GM19324 (cell line): ENCODE data around the gene MDFI.

ENCODE experiments used
- ATAC-seq: cut with Tn5 transposase; IDR thresholded peaks from one replicate; pipeline ENCODE4 v1.9.1; 2021; ENCODE audit warnings: mild to moderate bottlenecking, moderate library complexity; ENCODE audit not compliant: unreplicated experiment, low FRiP score

MDFI gene

DNA sequence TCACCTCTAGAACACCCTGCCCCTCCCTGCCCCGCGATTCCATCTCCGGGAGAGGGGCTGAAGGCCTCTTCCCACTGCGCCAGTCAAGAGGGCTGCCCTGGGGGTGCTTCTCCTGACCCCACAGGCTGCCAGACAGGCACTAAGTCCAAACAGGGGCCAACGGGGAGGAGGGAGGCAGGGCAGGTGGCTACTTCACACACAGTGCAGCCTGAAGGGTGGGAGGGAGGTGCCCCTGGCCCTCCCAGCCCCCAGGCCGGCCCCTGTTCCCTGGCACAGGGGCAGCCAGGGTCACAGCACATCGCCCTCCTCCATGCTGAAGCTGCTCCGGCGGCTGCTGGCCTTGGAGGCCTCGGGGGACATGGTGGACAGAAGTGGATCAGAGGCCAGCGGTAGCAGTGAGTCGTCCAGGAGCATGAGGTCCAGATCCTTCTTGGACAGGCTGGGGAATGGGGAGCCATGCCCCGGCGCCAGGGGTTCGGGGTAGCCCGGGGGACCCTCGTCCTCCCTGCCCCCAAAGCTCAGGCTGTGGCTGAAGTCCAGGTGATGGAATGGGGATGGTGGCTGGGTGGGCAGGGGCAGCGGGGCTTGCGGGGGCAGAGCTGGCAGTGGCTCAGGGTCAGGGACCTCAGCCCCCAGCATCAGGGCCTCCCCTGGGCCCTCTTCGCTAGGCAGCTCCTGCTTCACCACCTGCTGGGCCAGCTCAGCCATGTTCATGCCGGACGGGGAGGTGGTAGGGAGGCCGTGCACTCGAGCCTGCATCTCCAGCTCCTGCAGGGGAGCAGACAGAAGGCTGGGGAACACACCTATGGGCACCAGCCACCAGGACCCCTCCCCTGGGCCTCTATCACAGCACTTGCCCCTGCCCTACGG is 46.3 kb downstream of the MDFI start:
- no peak for ATAC-seq

DNA sequence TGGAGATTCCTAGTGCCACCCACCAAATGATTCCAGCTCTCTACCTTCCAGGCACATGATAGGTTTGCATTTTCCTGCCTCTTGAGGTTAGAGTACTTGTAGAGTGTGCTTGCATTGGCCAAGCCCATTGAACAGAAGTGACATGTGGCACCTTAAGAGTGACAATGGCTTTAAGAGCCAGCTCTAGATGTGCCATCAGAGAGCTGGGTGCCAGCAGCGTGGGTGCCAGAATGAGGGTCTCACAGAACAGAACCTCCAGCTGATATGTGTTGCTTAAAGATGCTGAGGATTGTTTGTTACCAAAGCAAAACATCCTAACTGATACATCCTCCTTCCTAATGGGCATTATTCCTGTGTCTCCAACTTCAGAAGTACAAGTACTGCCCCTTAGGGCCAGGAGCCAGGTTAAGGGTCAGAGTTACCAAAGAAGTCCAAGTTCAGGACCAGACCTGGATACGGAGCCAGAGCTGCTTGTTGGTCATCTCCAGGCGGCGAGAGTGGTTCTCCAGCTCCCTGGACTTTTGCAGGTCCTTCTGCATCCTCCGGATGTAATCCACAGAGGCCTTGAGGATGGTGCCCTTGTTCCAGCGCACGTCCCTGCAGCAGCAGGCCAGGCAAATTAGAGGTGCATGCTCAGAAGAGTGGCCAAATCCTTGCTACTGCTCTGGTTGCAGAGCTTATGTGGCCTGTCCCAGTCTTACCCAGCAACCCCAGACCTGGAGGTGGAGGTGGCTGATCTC is 47.5 kb downstream of the MDFI start:
- no peak for ATAC-seq

DNA sequence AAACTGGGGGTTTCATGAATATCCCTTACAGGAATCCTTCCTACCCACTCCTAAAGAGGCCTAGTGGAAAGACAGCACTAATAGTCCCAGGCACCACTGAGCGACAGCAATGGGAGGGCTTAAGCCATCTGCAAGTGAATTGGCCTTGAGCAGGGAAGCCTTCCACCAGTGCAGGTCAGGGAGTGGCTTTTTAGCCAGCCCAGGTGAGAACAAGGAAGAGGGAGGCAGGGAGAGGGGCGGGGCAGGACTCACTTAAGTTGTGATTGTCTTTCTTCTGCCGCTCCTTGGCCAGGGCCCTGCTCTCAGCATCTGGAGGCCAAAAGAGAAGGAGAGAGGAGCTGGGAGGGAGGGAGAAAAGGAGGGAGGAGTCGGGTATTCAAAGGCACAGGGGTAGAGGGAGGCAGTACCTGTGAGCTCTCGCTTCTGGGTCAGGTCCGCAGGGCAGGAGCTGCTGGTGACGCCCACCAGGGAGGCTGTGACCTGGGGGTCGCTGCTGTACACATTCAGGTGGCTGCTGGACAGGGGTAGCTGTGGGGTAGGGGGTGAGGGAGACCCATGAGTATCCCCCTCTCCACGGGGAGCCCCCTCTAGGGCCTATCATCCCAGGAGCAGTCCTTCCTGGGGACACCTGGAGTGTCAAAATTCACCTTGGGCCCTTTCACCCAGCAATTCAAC is 49.4 kb downstream of the MDFI start:
- no peak for ATAC-seq

DNA sequence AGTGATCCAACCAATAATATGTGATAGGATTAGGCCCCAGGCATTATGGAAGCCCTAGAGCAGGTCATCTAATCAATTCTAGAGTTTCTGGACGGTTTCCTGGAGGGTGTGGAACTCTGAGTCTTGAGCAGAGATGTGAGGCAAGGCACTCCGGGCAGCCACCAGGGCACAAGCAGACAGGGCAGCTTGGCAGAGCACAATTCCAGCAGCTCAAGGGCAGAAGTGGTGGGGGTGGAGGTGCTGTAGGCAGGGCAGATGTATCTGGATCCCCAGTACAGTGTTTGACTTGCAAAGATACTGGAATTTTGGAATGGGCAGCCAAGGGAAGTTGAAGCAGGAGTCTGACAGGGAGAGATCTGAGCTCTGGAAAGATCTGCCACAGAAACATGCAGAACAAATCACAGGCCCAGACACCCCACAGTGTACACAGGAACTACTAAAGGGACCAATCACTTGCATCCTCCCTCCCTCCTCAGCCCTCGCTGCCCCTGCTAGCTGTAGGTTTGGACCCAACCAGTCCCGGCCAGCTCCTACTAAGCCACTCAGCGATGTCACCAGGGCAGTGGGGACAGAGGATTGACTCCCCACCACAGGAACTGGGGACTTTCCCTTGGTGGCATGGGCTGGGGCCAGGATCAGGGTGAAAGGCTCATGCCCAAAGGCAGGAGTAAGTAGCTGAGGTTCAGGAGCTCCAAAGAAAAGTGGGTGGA is 50.1 kb downstream of the MDFI start:
- ATAC-seq = no peak

DNA sequence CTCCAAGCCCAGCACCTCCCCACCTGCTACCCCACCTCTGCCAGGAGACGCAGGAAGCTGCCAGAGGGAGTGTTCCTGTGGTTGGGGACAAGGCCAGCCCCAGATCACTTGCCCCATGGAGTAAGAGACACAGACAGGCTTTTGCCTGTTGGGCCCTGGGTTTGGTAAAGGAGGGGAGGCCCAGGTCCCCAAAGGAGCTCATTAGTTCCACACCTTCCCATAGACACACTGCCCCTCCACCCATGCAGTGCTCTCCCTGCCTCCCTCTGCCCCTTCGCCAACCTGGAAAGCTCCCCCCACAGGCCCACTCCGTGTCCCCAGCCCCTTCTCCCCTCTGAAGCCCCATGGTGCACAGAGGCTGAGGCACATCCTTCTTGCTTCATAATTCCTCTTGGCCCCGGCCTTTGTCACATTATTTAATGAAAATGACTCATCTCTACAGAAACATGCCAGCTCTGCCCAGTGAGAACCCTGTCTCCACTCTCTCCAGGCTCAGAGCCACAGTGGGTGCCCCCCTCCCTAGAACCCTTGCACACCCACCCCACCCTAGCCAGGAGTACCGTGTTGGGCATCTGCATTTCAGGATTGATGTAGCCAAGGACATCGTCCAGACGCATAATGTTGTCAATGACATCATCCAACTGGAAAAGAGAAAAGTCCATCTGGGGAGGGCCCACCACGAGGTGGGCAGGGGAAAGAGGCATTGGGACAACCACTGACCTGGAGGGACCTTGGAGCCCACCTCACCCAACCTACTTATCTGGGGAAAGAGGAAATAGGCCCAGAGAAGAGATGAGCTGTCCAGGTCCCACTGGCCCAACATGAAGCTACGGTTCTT is 51.1 kb downstream of the MDFI start:
- no peak for ATAC-seq

DNA sequence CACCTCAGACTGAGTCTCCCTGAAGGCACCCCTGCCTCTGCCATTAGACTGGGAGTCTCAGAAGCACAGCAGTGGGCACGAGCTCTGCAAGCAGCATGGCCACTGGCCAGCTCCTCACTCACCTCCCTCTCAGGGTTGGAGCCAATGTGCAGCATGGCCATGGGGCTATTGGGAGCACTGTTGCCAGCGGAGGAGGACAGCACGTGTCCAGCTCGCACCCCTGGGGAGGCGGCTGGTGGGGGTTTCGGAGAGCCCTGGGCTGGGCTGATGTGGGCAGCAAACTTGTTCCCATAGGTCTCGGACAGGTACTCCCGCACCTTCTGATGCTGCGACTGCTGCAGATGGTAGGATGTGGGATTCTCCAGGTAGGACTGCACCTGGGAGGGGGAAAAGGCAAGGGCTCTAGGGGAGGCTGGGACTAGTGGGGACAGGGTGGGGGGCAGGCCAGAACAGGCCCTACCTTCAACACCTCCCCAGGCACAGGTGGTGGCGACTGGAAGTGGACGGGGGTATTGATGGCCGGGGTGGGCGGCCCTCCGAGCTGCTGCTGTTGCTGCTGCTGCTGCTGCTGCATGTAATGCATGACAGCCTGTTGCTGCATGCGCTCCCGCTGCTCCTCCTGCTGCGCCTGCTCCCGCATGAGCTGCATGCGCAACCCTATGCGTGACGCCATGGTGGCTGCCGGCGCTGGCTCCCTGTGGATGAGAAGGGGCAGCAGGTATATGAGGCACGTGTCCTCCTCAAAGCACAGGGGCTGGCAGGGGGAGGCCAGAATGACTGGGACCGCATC is 52.5 kb downstream of the MDFI start:
- ATAC-seq = no peak

DNA sequence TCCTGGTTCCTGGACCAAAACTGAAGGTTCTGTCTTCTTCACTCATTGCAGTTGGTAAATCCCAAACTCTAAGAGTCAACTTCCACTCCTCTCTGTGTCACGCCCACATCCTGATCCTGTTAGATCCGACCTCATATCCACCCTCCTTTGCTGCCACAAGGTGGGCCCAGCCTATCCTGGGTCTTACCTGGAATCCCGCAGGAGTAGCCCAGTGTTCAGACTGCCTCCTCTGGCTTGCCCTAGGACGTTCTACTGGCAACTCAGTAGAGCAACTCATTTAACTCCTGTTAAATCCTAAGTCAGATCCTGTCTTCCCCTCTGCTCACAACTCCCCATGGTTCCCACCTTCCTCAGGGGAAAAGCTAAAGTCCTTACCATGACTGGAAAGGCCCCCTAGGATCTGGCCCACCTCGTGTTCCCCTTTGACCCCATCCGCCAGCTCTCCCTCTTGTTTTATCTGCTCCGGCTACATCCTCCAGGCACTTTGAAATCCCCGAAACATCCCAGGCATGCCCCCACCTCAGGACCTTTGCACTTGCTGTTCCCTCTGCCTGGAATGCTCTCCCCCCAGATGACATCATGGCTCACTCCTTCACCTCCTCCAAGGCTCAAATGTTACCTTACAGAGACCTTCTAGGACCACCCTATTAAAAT is 53.3 kb downstream of the MDFI start:
- ATAC-seq = no peak

DNA sequence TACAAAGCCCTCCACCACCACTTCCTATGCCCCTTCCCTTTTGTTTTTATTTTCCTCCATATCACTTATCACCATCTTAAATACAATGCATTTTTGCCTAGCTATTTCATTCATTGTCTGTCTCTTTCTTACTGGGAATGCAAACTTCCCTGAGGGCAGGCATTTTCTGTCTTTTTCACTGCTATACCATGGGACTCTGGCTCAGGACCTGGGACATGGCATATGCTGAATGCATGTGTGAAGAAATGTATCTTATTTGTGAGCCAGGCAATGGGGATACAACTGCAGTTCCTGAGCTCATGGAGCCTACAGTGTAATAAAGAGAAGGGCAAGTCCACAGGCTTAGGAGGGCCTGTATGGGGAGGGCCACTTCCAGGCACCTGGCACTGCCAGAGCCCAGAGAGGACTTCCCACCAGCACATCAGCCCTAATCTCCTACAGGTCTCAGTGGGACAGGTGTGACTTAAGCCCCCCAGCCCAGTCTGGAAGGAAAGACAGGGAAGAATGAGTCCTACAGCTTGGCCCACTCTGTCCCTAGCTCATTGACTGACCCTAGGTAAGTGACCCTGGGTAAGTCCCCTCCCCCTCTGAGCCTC is 53.9 kb downstream of the MDFI start:
- no peak for ATAC-seq

DNA sequence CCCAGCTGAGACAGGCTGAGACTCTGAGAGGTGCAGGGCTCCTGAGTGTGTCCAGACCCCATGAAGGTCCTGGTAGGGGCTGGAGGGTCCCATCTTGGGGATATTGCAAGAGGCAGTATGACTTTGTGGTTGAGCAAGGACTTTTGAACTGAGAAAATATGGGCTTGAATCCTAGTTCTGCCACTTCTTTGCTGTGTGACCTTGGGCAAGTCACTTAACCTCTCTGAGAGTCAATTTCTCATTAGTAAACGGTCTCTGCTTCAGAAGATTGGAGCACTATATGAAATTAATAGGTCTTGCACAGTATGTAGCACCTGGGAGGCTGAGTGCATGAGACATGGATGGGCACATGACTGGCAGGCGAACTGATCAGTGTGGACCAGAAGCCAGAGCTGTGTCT is 54.5 kb downstream of the MDFI start:
- ATAC-seq = no peak

DNA sequence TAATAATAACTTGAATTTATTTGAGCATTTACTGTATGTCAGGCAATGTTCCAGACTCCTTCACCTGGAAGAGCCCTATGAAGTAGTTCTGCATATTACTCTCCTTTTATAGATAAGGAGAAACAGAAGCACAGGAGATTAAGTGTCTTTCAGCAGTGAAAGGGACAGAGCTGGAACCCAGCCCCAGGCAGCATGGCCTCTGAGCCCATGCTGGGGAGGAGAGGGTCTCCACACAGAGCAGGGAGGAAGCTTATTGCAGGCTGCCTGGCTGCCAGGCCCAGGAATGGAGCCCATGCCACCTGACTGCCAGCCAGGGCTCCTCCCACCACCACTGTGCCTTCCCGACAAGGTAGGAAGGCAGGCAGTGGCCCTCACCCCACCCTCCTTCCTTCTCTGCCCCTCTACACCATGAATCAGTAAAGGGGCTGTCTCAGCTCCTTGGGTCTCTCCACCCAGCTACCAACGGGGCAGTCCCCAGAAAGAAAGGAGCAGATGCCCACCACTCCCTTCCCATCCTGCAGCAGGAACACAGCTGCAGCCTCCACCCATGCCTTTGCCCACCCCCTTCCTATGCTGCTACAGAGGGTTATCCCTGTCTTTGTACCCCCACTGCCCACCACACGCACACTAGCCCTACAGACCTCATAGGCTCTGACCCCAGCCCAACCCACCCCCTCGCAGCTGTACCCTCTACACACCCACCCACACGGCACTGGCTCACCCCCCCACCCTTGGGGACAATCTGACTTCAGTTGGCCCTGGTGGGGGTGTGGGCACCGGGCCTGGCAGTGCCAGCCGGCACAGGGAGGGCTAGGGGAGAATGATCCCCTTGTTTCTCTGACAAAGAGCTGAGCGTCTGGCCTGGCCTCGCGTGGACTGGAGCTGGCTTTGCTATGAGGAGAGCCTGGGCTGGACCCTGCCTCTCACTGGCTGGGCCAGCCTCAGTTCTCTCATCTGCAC is 55.3 kb downstream of the MDFI start:
- no peak for ATAC-seq

DNA sequence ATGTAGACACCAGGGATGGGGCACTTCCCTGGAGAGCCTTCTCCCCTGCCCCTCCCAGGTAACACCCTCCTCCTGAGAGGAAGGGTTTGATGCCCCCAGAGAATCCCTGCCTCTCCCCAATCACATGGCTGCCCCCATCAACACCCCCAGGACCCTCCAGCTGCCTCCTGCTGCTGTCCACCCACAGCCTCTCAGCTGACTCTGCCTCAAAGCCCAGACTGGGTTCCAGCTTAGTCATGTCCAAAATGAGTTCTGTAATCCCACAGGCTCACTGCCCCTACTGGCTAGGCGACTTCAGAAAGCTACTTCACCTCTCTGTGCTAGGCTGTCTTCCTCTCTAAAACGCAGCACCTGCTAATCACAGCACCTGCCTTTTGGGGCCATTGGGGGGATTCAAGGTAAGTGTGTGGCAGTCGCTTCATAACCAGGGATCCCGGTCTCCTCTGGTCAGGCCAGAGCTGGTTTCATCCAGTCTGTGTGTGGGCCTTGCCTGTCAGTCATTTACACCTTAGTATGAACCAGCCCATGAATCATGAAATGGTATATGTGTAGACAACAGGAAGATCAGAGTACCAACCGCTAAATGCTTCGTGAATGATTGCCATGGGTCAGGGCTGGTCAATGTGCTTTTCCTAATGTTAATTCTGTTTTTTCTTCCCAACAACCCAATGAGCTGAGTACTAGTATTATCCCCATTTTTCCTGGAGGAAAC is 56.7 kb downstream of the MDFI start:
- no peak for ATAC-seq

DNA sequence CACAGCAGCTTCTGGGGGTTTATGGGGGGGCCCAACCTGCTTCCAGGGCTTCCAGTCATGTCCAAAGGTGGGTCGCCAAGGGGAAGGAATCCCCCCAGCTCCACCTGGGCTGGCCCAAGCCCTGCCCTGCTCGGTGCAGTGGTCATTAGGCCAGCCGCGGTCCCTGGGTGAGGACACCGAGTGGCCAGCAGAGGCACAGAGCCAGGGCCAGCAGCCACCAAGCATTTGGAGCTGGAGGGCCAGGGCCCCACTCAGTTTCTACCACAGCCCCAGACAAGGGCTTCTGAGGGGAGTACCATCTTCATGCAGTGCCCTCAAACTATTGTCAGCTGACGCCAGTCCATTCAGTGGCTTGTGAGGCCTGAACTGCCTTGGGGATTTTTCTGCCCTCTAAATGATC is 57.6 kb downstream of the MDFI start:
- ATAC-seq = no peak

DNA sequence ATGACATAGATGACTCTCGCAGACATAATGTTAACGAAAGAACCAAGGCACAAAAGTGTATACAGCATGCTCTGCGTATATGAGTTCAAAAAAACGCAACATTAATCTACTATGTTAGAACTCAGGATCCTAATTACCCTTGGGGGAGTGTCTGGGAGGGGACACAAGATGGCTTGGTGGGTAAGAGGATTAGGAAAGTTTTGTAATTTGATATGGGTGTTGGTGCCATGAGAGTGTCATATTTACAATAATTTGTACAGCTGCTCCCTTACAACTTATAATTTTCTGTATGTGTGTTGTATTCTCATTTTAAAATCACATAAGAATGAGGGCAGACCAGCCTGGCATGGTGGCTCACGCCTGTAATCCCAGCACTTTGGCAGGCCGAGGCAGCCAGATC is 58.5 kb downstream of the MDFI start:
- no peak for ATAC-seq

DNA sequence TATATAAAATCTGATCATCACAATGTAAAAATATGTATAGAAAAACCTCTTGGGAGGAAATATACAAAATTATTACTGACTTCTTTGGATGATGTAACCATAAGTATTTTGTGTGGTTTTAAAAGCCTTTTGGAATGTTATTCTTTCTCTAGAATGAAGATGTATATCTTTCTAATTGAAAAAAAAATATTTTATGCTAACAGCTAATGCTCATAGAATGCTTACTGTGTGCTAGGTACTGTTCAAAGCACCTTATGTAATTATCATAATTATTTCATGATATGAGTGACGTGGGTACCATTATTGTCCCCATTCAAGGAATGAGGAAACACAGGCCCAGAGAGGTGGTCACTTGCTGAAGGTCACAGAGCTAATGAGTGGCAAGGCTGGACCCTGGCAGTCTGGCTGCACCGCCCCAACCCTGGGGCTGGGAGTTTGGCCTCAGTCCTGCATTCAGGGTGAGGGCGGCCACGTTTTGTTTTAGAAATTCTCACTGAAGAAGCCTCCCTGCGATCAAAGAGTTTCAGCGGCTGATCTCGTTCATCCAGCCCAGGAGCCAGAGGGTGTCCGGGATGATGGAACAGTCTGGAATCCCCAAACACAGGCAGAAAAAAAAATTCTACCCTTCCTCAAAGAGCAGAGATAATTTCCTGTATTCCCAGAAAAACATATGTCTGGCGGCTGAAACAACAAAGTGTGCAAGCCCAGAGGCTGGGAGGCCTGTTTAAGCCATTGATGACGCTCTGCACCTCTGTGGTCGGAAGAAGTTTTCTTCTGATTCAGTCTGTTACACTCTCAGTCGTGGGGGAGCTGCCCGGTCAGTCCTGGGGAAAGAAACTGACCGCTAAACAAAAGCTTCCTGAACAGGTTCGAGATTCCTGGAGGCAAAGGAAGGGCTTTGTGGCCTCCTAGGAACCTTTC is 59.9 kb downstream of the MDFI start:
- ATAC-seq = no peak

DNA sequence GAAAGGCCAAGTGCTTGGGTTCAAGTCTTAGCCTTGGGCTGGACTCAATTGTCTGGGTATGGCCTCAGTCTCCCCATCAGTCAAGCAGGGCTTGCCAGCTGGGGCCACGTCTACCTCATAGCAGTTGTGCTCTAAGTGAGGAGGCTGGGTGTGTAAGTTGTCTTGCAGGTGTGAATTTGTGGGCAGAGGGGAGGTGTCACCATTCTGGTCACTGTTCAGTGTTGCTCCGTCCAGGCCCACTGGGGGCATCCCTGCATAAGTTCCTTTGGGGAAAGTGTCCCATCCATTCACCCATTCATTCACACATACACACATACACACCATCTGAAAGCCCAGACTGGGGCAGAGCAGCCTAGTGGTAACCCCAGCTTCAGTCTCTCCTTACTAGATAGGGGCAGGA is 60.8 kb downstream of the MDFI start:
- no peak for ATAC-seq
